LNCaP clone FGC (cell line): ENCODE data around the gene WFDC12.

ENCODE experiments used
- DNase-seq: peaks from one replicate; pipeline ENCODE4 v3.0.0-alpha.2; 2011; ENCODE audit warnings: low read depth
- H3K4me3 ChIP-seq: 2 replicates; pipeline ENCODE4 v1.5.1; 2011; ENCODE audit warnings: mild to moderate bottlenecking, low read depth, low read length, control low read depth
- CTCF ChIP-seq: IDR thresholded peaks from 2 replicates; pipeline ENCODE4 v1.5.1; 2012; ENCODE audit warnings: mild to moderate bottlenecking; ENCODE audit not compliant: control insufficient read depth, insufficient read depth; ENCODE audit errors: extremely low read depth

WFDC12 gene

GRCh38 chr20:45110301-45110700 is 14.0 kb downstream of the WFDC12 start:
- H3K4me3 ChIP-seq = no peak overlapping the region
- TF ChIP-seq CTCF = no peak
- no peak for DNase-seq

- DNase-seq = no peak
- no peak overlapping the region for H3K4me3 ChIP-seq
These were observed 14.6 kb downstream of the WFDC12 start for GRCh38 chr20:45109634-45110033.

GRCh38 chr20:45105317-45105716 is 18.9 kb downstream of the WFDC12 start:
- H3K4me3 ChIP-seq = no peak overlapping the region
- no peak for TF ChIP-seq CTCF
- no peak for DNase-seq

More at GRCh38 chr20:45109634-45110033, 14.6 kb downstream of the WFDC12 start:
- no peak for TF ChIP-seq CTCF

- TF ChIP-seq CTCF = no peak
- no peak overlapping the region for H3K4me3 ChIP-seq
- no peak for DNase-seq
These were observed 19.5 kb downstream of the WFDC12 start for GRCh38 chr20:45104786-45105185.

- DNase-seq = no peak
- no peak overlapping the region for H3K4me3 ChIP-seq
- TF ChIP-seq CTCF = no peak
These were observed 21.2 kb downstream of the WFDC12 start for GRCh38 chr20:45103072-45103471.

- no peak for TF ChIP-seq CTCF
- no peak for DNase-seq
- H3K4me3 ChIP-seq = no peak overlapping the region
These were observed 22.9 kb downstream of the WFDC12 start for GRCh38 chr20:45101333-45101850.

- H3K4me3 ChIP-seq = no peak within 1 kb of the TSS
- TF ChIP-seq CTCF = no peak
- no peak for DNase-seq
These were observed 23.6 kb downstream of the WFDC12 start, which contains the start of gene KCNS1 for GRCh38 chr20:45100563-45101245. KCNS1 (minus strand) TSS chr20:45101127; CDS start chr20:45099236, 1,891 bp downstream.
